ENCODE data around the gene VAC14.

Gene VAC14

GRCh38 chr16:70740914-70741782 is 59.8 kb downstream of the VAC14 start:
- no peak for DNase-seq

- DNase-seq: no peak
Measured at GRCh38 chr16:70740174-70740913, 60.6 kb downstream of the VAC14 start.

GRCh38 chr16:70739389-70739788 is 61.6 kb downstream of the VAC14 start:
- no peak for DNase-seq

GRCh38 chr16:70738083-70738977 is 62.6 kb downstream of the VAC14 start:
- DNase-seq: no peak

GRCh38 chr16:70737377-70738082 is 63.4 kb downstream of the VAC14 start:
- DNase-seq: no peak

- no peak for DNase-seq
Measured at GRCh38 chr16:70736465-70737376, 64.2 kb downstream of the VAC14 start.

GRCh38 chr16:70735141-70735979 is 65.6 kb downstream of the VAC14 start:
- DNase-seq: no peak

- DNase-seq: no peak
Measured at GRCh38 chr16:70734522-70735095, 66.3 kb downstream of the VAC14 start.

- no peak for DNase-seq
Measured at GRCh38 chr16:70730944-70731343, 70.0 kb downstream of the VAC14 start.

- no peak for DNase-seq
Measured at GRCh38 chr16:70730031-70730430, 70.9 kb downstream of the VAC14 start.

- DNase-seq: no peak
Measured at GRCh38 chr16:70729292-70729691, 71.7 kb downstream of the VAC14 start.

- no peak for DNase-seq
Measured at GRCh38 chr16:70728150-70728549, 72.8 kb downstream of the VAC14 start.

GRCh38 chr16:70726892-70727361 is 74.0 kb downstream of the VAC14 start:
- no peak for DNase-seq

- no peak for DNase-seq
Measured at GRCh38 chr16:70725912-70726828, 74.8 kb downstream of the VAC14 start.

- no peak for DNase-seq
Measured at GRCh38 chr16:70725024-70725911, 75.7 kb downstream of the VAC14 start.

GRCh38 chr16:70724146-70725023 is 76.6 kb downstream of the VAC14 start:
- no peak for DNase-seq

GRCh38 chr16:70723740-70724145 is 77.2 kb downstream of the VAC14 start:
- no peak for DNase-seq

All from NCI-H345 (cell line).